Limb (tissue), 2 donors: ENCODE measurements around the gene ITSN1.

Source experiments
- DNase-seq, 2 donors: peaks; one replicate each; pipeline ENCODE4 v3.0.0-alpha.2; 2016; ENCODE audit errors: extremely low spot score in 2 of 2

ITSN1 gene

GRCh38 chr21:33680870-33681269, 38.6 kb downstream of the ITSN1 start:
- no peak for DNase-seq

- no peak for DNase-seq
Measured at GRCh38 chr21:33682992-33683627, 40.8 kb downstream of the ITSN1 start.

GRCh38 chr21:33684068-33684467, 41.8 kb downstream of the ITSN1 start:
- DNase-seq: no peak

- no peak for DNase-seq
Measured at GRCh38 chr21:33684923-33685560, 42.7 kb downstream of the ITSN1 start.

- DNase-seq: no peak
Measured at GRCh38 chr21:33685613-33686197, 43.4 kb downstream of the ITSN1 start.

- DNase-seq: no peak
Measured at GRCh38 chr21:33686386-33686785, 44.1 kb downstream of the ITSN1 start.

- no peak for DNase-seq
Measured at GRCh38 chr21:33687634-33688033, 45.3 kb downstream of the ITSN1 start.

- no peak for DNase-seq
Measured at GRCh38 chr21:33688353-33688752, 46.1 kb downstream of the ITSN1 start.

GRCh38 chr21:33690874-33691273, 48.6 kb downstream of the ITSN1 start:
- DNase-seq: no peak

GRCh38 chr21:33691945-33692603, 49.8 kb downstream of the ITSN1 start:
- DNase-seq: no peak

GRCh38 chr21:33695813-33696212, 53.5 kb downstream of the ITSN1 start:
- no peak for DNase-seq

- no peak for DNase-seq
Measured at GRCh38 chr21:33696465-33696864, 54.2 kb downstream of the ITSN1 start.

- no peak for DNase-seq
Measured at GRCh38 chr21:33698087-33698860, 56.0 kb downstream of the ITSN1 start.

- DNase-seq: no peak
Measured at GRCh38 chr21:33699277-33699676, 57.0 kb downstream of the ITSN1 start.

GRCh38 chr21:33700491-33700890, 58.2 kb downstream of the ITSN1 start:
- no peak for DNase-seq

GRCh38 chr21:33703750-33704606, 61.7 kb downstream of the ITSN1 start:
- DNase-seq: no peak

- no peak for DNase-seq
Measured at GRCh38 chr21:33707846-33708245, 65.5 kb downstream of the ITSN1 start.

GRCh38 chr21:33708874-33709273, 66.6 kb downstream of the ITSN1 start:
- no peak for DNase-seq

GRCh38 chr21:33712022-33712803, 69.9 kb downstream of the ITSN1 start:
- DNase-seq: no peak

- DNase-seq: no peak
Measured at GRCh38 chr21:33721081-33721480, 78.8 kb downstream of the ITSN1 start.
